ENCODE data around the gene ITPRIPL1. TPM values are rescaled to one million over a fixed set of nuclear protein-coding genes. Genes with fewer than 3 reads are reported as not detected.

The ITPRIPL1 gene
- total RNA-seq, 1 donor from 2014 or later: 0.83 TPM

GRCh38 chr2:96319396-96319795 is 5.7 kb upstream of the ITPRIPL1 start:
- intact Hi-C loops (cut with DNase I): no loop called here
- DNase-seq (ENCODE audit: low spot score): no peak

GRCh38 chr2:96320326-96320725 is 4.8 kb upstream of the ITPRIPL1 start:
- no peak for DNase-seq (ENCODE audit: low spot score)
- intact Hi-C loops (cut with DNase I): no loop called here

DNA sequence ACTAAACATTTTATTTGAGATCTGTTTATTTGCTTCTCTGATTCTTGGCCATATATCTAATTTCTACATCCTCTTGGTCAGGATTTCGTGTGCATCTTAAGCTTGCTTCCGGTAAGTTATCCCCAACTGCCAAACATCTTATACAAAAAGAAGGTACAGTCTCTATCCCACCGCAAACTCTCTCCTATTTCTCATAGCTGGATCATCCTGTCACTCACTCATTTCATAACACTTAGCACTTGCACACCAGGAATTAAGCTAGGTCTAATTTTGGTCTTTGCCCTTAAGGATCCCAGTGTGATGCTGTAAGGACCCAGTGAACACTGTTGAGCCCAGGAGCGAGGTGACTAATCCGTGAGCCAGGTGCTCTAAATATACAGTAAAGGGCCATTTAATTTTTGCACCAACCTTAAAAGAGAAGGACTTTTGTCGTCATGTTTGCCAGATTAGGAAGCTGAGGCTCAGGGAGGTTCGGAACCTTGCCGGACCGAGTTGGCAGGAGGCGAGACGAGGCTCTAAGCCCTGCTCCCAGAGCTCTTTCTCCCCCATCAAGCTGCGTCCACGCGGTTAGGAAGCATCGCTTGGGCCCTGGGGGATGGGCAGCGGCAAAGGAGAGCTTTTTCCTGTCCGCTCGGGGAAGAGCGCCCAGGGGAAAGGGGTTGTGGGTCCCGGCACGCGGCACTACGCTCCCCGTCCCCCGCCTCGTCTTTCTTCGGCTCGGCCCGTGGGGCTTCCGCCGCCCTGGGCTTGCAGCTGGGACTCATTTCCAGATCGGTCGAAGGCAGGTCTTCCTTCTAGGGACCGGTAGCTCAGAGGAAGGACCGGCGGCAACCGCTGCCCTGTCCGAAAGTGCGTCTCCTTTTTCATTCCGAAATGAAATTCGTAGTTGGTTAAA is 4.1 kb upstream of the ITPRIPL1 start:
- DNase-seq (ENCODE audit: low spot score): no peak
- intact Hi-C loops (cut with DNase I): no loop called here

DNA sequence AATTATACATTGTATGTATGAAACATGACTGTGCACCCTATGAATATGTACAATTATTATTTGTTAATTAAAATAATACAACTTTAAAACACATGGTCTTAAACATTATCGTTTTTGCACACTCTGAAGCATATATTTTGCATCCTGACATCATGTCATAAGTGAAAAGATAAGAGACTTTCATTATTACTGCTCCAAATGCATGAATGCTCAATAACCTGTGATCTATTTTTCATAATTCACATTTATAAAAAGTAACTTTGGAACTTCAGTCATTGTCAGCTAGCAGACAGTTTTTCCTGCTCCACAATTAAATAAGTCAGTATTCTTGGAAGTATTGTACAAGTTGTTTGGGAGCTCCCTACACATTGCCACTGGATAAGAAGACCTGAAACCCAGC is 1.3 kb upstream of the ITPRIPL1 start:
- intact Hi-C loops (cut with DNase I): no loop called here
- no peak for DNase-seq (ENCODE audit: low spot score)

DNA sequence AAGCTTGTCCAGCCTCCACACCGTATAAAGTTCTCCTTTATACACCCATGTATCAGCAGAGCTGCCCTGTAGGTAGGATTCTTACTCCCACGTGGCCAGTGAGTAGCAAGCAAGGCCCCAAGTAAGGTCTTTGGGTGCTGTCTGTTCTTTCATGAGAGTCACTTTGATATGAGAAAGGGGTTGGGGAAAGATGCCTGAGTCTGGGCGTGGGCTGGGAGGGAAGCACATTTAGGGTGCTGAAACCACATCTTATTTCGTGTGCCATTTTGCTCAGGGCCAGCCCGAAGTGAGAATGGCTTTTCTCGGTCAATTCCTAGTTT is 436 bp upstream of the ITPRIPL1 start:
- no peak for DNase-seq (ENCODE audit: low spot score)
- intact Hi-C loops (cut with DNase I): no loop called here

- intact Hi-C loops (cut with DNase I): no loop called here
- no peak for DNase-seq (ENCODE audit: low spot score)
These were observed 753 bp downstream of the ITPRIPL1 start for GRCh38 chr2:96325884-96326255.

DNA sequence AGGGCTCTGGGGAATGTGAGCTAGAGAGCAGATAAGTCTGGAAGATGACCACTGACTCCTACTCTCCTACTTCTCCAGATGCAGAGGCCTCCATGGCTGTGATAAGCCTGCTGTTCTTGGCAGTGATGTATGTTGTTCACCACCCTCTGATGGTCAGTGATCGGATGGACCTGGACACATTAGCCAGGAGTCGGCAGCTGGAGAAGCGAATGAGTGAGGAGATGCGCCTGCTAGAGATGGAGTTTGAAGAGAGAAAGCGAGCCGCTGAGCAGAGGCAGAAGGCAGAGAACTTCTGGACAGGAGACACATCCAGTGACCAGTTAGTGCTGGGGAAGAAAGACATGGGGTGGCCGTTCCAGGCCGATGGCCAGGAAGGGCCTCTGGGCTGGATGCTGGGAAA is 1.4 kb downstream of the ITPRIPL1 start:
- intact Hi-C loops (cut with DNase I): no loop called here
- no peak for DNase-seq (ENCODE audit: low spot score)

GRCh38 chr2:96326990-96327820 is 2.1 kb downstream of the ITPRIPL1 start:
- DNase-seq (ENCODE audit: low spot score): no peak
- intact Hi-C loops (cut with DNase I): no loop called here

DNA sequence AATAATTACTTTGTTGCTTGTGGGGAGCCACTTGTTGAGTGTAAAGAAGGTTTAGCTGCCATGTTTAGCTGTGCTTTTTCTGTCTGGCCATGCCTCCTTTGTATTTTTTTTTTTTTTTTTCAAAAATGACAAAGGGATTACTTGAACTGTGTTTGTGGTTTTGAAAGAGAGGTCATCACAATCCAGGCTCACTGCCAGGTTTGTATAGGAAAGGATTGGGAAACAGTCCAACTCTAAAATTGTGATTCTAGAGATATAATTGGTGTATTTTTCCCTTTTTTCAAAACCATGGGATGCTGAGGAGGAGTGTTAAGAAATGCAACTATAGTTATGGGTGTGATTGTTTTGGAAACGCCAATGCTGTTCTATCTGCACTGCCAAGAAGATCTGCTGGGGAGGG is 4.3 kb downstream of the ITPRIPL1 start:
- intact Hi-C loops (cut with DNase I): no loop called here
- no peak for DNase-seq (ENCODE audit: low spot score)

DNA sequence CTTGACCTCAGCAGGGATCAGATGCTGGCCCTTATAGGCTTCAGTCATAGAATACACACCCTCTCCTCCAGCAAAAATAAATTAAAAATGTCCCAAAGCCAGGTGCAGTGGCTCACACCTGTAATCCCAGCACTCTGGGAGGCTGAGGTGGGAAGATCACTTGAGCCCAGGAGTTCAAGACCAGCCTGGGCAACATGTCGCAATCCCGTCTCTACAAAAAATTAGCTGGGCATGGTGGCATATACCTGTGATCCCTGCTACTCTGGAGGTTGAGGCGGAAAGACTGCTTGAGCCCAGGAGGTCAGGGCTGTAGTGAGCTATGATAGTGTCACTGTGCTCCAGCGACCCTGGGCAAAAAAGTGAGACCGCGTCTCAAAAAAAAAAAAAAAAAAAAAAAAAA is 4.8 kb downstream of the ITPRIPL1 start:
- intact Hi-C loops (cut with DNase I): no loop called here
- DNase-seq (ENCODE audit: low spot score): no peak

GRCh38 chr2:96330407-96330806 is 5.3 kb downstream of the ITPRIPL1 start:
- intact Hi-C loops (cut with DNase I): no loop called here
- no peak for DNase-seq (ENCODE audit: low spot score)

- intact Hi-C loops (cut with DNase I): loop anchor here (2.0 kb wide), 1 partner anchor 27 kb away; no protein-coding TSS in a partner anchor
- no peak for DNase-seq (ENCODE audit: low spot score)
These were observed 8.6 kb downstream of the ITPRIPL1 start for GRCh38 chr2:96333708-96334107.

DNA sequence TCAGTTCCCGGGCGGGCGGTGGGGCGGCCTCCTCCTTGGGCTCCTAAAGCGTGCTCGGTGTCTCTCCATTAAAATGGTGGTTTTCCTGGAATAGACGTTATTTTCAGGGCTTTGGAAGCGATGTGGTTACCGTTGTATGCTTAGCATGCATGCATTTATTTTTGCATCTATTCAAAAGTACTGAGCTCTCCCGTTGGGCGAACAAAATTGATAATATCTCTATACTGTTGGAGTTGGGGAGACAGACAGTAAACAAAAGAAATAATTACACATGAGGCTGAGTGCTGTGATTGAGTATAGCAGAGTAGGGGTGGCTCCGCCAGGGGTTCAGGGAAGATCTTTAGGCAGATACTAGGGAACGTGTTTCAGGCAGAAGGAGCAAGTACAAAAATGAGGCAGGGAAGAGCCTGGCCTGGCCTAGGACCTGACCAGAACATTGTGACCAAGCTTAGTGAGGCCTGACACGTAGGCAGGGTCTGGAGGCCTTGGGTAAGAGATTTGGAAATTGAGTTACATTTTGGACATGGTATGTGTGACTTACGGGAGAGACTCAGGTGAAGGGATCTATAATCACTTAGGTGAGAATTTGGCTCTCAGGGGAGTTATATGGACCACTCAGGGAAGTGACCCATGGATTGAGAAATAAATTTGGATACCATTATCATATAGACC is 11.1 kb downstream of the ITPRIPL1 start:
- intact Hi-C loops (cut with DNase I): no loop called here

DNA sequence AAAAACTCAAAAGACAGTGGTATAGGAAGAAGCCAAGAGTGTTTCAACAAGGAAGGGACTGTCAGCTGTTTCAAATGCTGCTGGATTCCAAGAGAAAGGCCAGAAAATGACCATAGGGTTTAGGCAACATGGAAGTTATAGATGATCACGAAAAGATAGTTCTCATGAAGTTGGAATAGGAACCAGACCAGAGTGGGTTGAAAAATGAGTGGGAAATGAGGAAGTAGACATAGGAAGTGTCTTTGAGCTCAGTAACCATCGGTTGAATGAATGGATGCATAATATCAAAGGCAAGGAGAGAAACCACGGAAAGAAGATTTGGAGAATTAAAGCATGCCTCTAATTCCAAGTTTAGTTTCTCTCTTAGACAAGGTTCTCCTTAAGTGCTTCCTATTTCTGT is 11.8 kb downstream of the ITPRIPL1 start:
- DNase-seq (ENCODE audit: low spot score): no peak
- intact Hi-C loops (cut with DNase I): no loop called here

More for the DNA sequence above, 11.1 kb downstream of the ITPRIPL1 start:
- DNase-seq (ENCODE audit: low spot score): no peak

GRCh38 chr2:96340493-96341414 is 15.6 kb downstream of the ITPRIPL1 start:
- intact Hi-C loops (cut with DNase I): no loop called here
- DNase-seq (ENCODE audit: low spot score): no peak

DNA sequence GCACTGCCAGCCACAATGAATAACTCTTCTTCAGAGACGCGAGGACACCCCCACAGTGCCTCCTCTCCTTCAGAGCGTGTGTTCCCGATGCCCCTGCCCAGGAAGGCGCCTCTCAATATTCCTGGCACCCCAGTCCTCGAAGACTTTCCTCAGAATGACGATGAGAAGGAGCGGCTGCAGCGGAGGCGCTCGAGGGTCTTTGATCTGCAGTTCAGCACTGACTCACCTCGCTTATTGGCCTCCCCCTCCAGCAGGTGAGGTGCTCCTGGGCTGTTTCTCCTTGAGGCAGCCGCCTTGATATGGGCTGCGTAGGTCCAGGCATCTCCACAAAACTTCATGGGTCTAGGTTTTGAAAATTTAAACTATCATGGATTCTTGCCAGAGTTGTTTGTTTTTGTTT is 16.5 kb downstream of the ITPRIPL1 start:
- DNase-seq (ENCODE audit: low spot score): no peak
- intact Hi-C loops (cut with DNase I): no loop called here

DNA sequence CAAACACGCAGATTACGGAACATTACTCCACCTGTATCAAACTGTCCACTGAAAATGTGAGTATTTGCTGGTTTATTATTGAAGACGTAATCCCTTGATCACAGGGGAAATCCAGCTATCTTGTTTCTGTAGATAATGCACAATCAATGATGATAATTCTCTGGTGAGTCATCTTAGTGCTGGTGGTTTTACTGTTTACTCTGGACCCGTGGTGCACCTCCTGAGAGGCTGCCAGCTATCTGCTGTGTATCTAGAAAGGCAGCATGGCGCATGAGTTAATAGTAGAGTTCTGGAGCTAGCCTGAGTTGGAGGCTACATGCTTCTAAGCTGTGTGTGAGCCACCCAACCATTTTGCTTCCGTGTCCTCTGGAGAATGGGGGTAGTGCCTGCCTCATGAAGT is 17.0 kb downstream of the ITPRIPL1 start:
- DNase-seq (ENCODE audit: low spot score): no peak
- intact Hi-C loops (cut with DNase I): no loop called here

DNA sequence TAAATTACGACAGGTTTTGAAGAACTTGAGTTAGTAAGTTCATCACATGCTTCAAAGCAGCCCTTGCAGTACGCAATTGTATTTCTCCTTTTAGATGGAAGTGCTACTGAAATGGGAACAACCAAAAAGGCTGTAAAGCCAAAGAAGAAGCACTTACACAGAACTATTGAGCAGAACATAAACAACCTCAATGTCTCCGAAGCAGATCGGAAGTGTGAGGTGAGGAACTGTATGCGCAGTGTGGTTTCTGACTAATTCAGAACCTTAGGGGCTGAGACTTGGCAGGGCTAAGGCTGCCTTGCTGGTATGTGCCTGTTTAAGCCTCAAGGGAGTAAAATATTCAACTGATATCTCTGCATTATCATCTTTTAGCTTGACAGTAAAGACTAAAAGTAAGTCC is 18.9 kb downstream of the ITPRIPL1 start:
- intact Hi-C loops (cut with DNase I): no loop called here
- no peak for DNase-seq (ENCODE audit: low spot score)

GRCh38 chr2:96345438-96345837 is 20.3 kb downstream of the ITPRIPL1 start:
- intact Hi-C loops (cut with DNase I): loop anchor here (5.0 kb wide), 1 partner anchor 162 kb away; the partner anchor contains the start of gene NEURL3
- DNase-seq (ENCODE audit: low spot score): no peak

Data from cardiac septum (tissue), 1 donor.